Thoracic aorta (tissue), 2 donors: ENCODE results near the gene SLC22A17. TPM values are rescaled to one million over a fixed set of nuclear protein-coding genes. Genes with fewer than 3 reads are reported as not detected.

Experiments used
- ATAC-seq: fragments of 150-250 bp; one replicate; pipeline ENCODE4 v1.8.0; 2017; ENCODE audit warnings: low read depth; ENCODE audit not compliant: insufficient number of reproducible peaks, low FRiP score
- DNase-seq: peaks from one replicate; pipeline ENCODE4 v3.0.0-alpha.2; 2020; ENCODE audit warnings: low spot score
- H3K27ac ChIP-seq, 2 donors: fragments of 200-600 bp; sonication (generic); 1 replicate in 1 of 2; 2 replicates in 1 of 2; pipeline ENCODE4 v1.5.1; 2016; ENCODE audit warnings: mild to moderate bottlenecking in 2 of 2, moderate library complexity in 2 of 2
- H3K27me3 ChIP-seq: fragments of 200-600 bp; sonication (generic); replicated peaks from 2 replicates; pipeline ENCODE4 v1.6.0; 2016; ENCODE audit warnings: mild to moderate bottlenecking; ENCODE audit not compliant: insufficient read depth
- H3K36me3 ChIP-seq: fragments of 200-600 bp; sonication (generic); one replicate; pipeline ENCODE4 v1.5.1; 2016
- H3K4me1 ChIP-seq, 2 donors: fragments of 200-600 bp; sonication (generic); 1 replicate in 1 of 2; 2 replicates in 1 of 2; pipeline versions ENCODE4 v1.5.1 to v1.6.0; 2016; ENCODE audit warnings: low read depth in 2 of 2, mild to moderate bottlenecking in 1 of 2; ENCODE audit not compliant: control insufficient read depth in 1 of 2
- H3K4me3 ChIP-seq: fragments of 200-600 bp; sonication (generic); 2 replicates; pipeline ENCODE4 v1.5.1; 2016; ENCODE audit warnings: mild to moderate bottlenecking
- H3K9me3 ChIP-seq: fragments of 200-600 bp; sonication (generic); 2 replicates; pipeline ENCODE4 v1.5.1; 2016
- CTCF ChIP-seq: fragments of 200-600 bp; sonication (generic); IDR thresholded peaks from one replicate; pipeline ENCODE4 v1.5.1; 2019; ENCODE audit warnings: antibody characterized with exemption
- total RNA-seq, 2 donors: library from RNA; depleted of rRNA; stranded (reverse); fragments of >200 nt; gene quantifications; one replicate each; pipeline versions ENCODE4 v1.1.0 to v1.2.3, GENCODE V29; 2016

SLC22A17 gene
- total RNA-seq, 2 donors from 2014 or later, result 55.1 to 72.3 TPM

GRCh38 chr14:23307687-23308644, 44.7 kb downstream of the SLC22A17 start:
- Histone ChIP-seq H3K36me3 (peaks cover 16% of the 10 kb centered on the region), H3K9me3 (no peaks in the 10 kb centered on the region), H3K4me3 (peak overlapping the region; percentile 82), H3K27ac (peak overlapping the region; percentile 86 to 95), H3K4me1 (peaks cover 22 to 43% of the 10 kb centered on the region in 2 donors), H3K27me3 (no peaks in the 10 kb centered on the region)
- no peak for TF ChIP-seq CTCF
- DNase-seq, result no peak
- ATAC-seq, result no peak

- Histone ChIP-seq H3K4me1 (peaks cover 22 to 47% of the 10 kb centered on the region in 2 donors), H3K27me3 (no peaks in the 10 kb centered on the region), H3K27ac (peak overlapping the region; percentile 86 to 95), H3K9me3 (no peaks in the 10 kb centered on the region), H3K4me3 (peak overlapping the region; percentile 82), H3K36me3 (peaks cover 15% of the 10 kb centered on the region)
- no peak for ATAC-seq
- DNase-seq, result no peak
- no peak for TF ChIP-seq CTCF
Observed at GRCh38 chr14:23307146-23307530, 45.5 kb downstream of the SLC22A17 start.

GRCh38 chr14:23306412-23307145, 46.1 kb downstream of the SLC22A17 start, which contains the start of gene BCL2L2:
Gene BCL2L2, plus strand, starts transcription at chr14:23306833. Its CDS starts 935 bp downstream, at chr14:23307768.
- Histone ChIP-seq H3K9me3 (no peaks in the 10 kb centered on the region), H3K27ac (peak within 1 kb of the TSS; percentile 86 to 95), H3K27me3 (no peaks in the 10 kb centered on the region), H3K36me3 (peaks cover 10% of the 10 kb centered on the region), H3K4me1 (peaks cover 22 to 47% of the 10 kb centered on the region in 2 donors), H3K4me3 (peak within 1 kb of the TSS; percentile 82)
- peak; percentile 54 for ATAC-seq
- DNase-seq, result peak; percentile 77
- TF ChIP-seq CTCF, result no peak

- H3K27ac ChIP-seq, result peak within 1 kb of the TSS; percentile 96 to 98
- no peaks in the 10 kb centered on the region for H3K27me3 ChIP-seq
- peaks cover 16 to 39% of the 10 kb centered on the region in 2 donors for H3K4me1 ChIP-seq
- H3K4me3 ChIP-seq, result peak within 1 kb of the TSS; percentile 80
- H3K9me3 ChIP-seq, result no peaks in the 10 kb centered on the region
- peak; percentile 13 for ATAC-seq
- TF ChIP-seq CTCF, result no peak
- no peak for DNase-seq
- H3K36me3 ChIP-seq, result no peaks in the 10 kb centered on the region
Observed at GRCh38 chr14:23302290-23303225, 50.1 kb downstream of the SLC22A17 start, which contains the start of gene PPP1R3E. Gene PPP1R3E, minus strand, starts transcription at chr14:23302859. Its CDS starts 283 bp downstream, at chr14:23302576.
